K562 (cell line): ENCODE results near the gene NOTO. TPM values are rescaled to one million over a fixed set of nuclear protein-coding genes. Genes with fewer than 3 reads are reported as not detected.

Source experiments
- DMBX1 ChIP-seq: fragments of 250-450 bp; sonication (Bioruptor Pico); IDR thresholded peaks from 2 replicates; pipeline ENCODE4 v1.8.0; 2022; ENCODE audit warnings: inconsistent platforms, mild to moderate bottlenecking, moderate library complexity, borderline replicate concordance
- FOXK2 ChIP-seq, 2 experiments: fragments of 450-650 bp; IDR thresholded peaks in 1 of 2; conservative IDR thresholded peaks in 1 of 2; 2 replicates each; pipeline ENCODE4 v1.6.1; 2016; ENCODE audit warnings: low read depth in 2 of 2, mild to moderate bottlenecking in 1 of 2
- HMGXB4 ChIP-seq: sonication (generic); formaldehyde crosslinking; IDR thresholded peaks from 2 replicates; pipeline ENCODE4 v1.8.1; 2023; ENCODE audit warnings: mild to moderate bottlenecking, missing genetic modification reagents
- SAP30 ChIP-seq: fragments of 200-600 bp; sonication (generic); IDR thresholded peaks from 2 replicates; pipeline ENCODE4 v1.6.1; 2012; ENCODE audit warnings: borderline replicate concordance, low read depth, mild to moderate bottlenecking, moderate library complexity, low read length, control low read depth, inconsistent platforms; ENCODE audit not compliant: insufficient read depth, poor library complexity, severe bottlenecking
- ZNF584 ChIP-seq: fragments of 200-800 bp; sonication (Bioruptor generic); IDR thresholded peaks from 2 replicates; pipeline ENCODE4 v1.6.1; 2016; ENCODE audit warnings: low read depth, mild to moderate bottlenecking, missing genetic modification characterization, missing compliant biosample characterization
- polyA plus RNA-seq, 8 experiments: library from polyadenylated mRNA; depleted of rRNA in 4 of 8; stranded (reverse) in 5 of 8; unstranded in 3 of 8; fragments of >200 nt; fragmentation: Nextera tagmentation in 2 of 8; fragmentation: Illumina TruSeq in 1 of 8; extraction: Ambion mirVana in 2 of 8; extraction: Trizol in 1 of 8; gene quantifications; 2 replicates each; pipeline versions ENCODE4 v1.2.1 to v1.2.3, GENCODE V29; 2011 to 2014; ENCODE audit warnings: inconsistent platforms in 1 of 8, missing spikeins in 1 of 8
- total RNA-seq, 7 experiments: library from RNA; depleted of rRNA in 6 of 7; stranded (reverse); fragments of >200 nt in 6 of 7; fragmentation: Illumina TruSeq in 2 of 7; extraction: Trizol in 2 of 7; gene quantifications; 2 replicates each; pipeline versions ENCODE4 v1.2.1 to v1.2.3, GENCODE V29; 2011 to 2021; ENCODE audit warnings: low replicate concordance in 1 of 7
- TF ChIP-seq, protein P1 (sequence below): fragments of 250-450 bp; sonication (Bioruptor Pico); IDR thresholded peaks from 2 replicates; pipeline ENCODE4 v1.4.0; 2020
- TF ChIP-seq, protein P2 (sequence below): fragments of 450-650 bp; IDR thresholded peaks from 2 replicates; pipeline ENCODE4 v1.6.1; 2016; ENCODE audit warnings: borderline replicate concordance

Gene NOTO
- total and polyA plus RNA-seq, 9 of the 15 experiments (the other 6 are each of a cell fraction or from before 2014, with no cell fraction given), result not detected

GRCh38 chr2:73232403-73233153, 30.2 kb downstream of the NOTO start (continued):
- 0 out of 2 replicates have a peak, but pooled peaks have one; percentile 2 for TF ChIP-seq HMGXB4 (CRISPR knock-in tag)
- 0 out of 2 replicates have a peak, but pooled peaks have one; percentile 22 for TF ChIP-seq DMBX1 (CRISPR knock-in tag)
- TF ChIP-seq, protein P1, sequence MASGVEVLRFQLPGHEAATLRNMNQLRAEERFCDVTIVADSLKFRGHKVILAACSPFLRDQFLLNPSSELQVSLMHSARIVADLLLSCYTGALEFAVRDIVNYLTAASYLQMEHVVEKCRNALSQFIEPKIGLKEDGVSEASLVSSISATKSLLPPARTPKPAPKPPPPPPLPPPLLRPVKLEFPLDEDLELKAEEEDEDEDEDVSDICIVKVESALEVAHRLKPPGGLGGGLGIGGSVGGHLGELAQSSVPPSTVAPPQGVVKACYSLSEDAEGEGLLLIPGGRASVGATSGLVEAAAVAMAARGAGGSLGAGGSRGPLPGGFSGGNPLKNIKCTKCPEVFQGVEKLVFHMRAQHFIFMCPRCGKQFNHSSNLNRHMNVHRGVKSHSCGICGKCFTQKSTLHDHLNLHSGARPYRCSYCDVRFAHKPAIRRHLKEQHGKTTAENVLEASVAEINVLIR (CRISPR knock-in tag), result no peak
- TF ChIP-seq SAP30, result peak; percentile 87
- TF ChIP-seq, protein P2, sequence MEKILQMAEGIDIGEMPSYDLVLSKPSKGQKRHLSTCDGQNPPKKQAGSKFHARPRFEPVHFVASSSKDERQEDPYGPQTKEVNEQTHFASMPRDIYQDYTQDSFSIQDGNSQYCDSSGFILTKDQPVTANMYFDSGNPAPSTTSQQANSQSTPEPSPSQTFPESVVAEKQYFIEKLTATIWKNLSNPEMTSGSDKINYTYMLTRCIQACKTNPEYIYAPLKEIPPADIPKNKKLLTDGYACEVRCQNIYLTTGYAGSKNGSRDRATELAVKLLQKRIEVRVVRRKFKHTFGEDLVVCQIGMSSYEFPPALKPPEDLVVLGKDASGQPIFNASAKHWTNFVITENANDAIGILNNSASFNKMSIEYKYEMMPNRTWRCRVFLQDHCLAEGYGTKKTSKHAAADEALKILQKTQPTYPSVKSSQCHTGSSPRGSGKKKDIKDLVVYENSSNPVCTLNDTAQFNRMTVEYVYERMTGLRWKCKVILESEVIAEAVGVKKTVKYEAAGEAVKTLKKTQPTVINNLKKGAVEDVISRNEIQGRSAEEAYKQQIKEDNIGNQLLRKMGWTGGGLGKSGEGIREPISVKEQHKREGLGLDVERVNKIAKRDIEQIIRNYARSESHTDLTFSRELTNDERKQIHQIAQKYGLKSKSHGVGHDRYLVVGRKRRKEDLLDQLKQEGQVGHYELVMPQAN, result peak; percentile 61
- TF ChIP-seq FOXK2 (conservative IDR thresholded peaks at IDR 0.05 in 1 of 2, IDR thresholded peaks at IDR 0.05 in 1 of 2; ENCODE audit: low read depth in 2 of 2), result peak; percentile 39 to 74; a peak in 1 of 4 replicates
- TF ChIP-seq ZNF584 (CRISPR knock-in tag), result no peak
